GM23248 (cell line): ENCODE results near the gene GIN1.

Experiments
- EZH2 ChIP-seq: fragments of 200-600 bp; sonication (generic); IDR thresholded peaks from 2 replicates; pipeline ENCODE4 v1.6.1; 2018; ENCODE audit warnings: antibody characterized with exemption, mild to moderate bottlenecking; ENCODE audit not compliant: insufficient read depth, poor library complexity, severe bottlenecking
- EZH2phosphoT487 ChIP-seq: fragments of 200-600 bp; sonication (generic); IDR thresholded peaks from 2 replicates; pipeline ENCODE4 v1.6.1; 2018; ENCODE audit warnings: antibody characterized with exemption, moderate library complexity, mild to moderate bottlenecking, low read depth; ENCODE audit not compliant: insufficient read depth

- TF ChIP-seq EZH2 (no peak), EZH2phosphoT487 (no peak)
Observed at GRCh38 chr5:103145196-103145595, 25.3 kb upstream of the GIN1 start.
